ENCODE measurements around the gene PYDC1.

Gene PYDC1

GRCh38 chr16:31194898-31195297, 22.0 kb downstream of the PYDC1 start:
- CTCF ChIA-PET = no interaction called here
- no peak for DNase-seq (ENCODE audit: extremely low spot score)
- POLR2A ChIA-PET = no interaction called here
- TF ChIP-seq SP1 (IDR thresholded peaks at IDR 0.05) = no peak
- TF ChIP-seq HDGF (IDR thresholded peaks at IDR 0.05; ENCODE audit: borderline replicate concordance) = no peak
- TF ChIP-seq ZNF384 (IDR thresholded peaks at IDR 0.05) = no peak
- TF ChIP-seq FOXA1 (IDR thresholded peaks at IDR 0.05) = no peak
- TF ChIP-seq, protein P1, sequence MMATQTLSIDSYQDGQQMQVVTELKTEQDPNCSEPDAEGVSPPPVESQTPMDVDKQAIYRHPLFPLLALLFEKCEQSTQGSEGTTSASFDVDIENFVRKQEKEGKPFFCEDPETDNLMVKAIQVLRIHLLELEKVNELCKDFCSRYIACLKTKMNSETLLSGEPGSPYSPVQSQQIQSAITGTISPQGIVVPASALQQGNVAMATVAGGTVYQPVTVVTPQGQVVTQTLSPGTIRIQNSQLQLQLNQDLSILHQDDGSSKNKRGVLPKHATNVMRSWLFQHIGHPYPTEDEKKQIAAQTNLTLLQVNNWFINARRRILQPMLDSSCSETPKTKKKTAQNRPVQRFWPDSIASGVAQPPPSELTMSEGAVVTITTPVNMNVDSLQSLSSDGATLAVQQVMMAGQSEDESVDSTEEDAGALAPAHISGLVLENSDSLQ (IDR thresholded peaks at IDR 0.05) = no peak
- TF ChIP-seq BHLHE40 (IDR thresholded peaks at IDR 0.05; ENCODE audit: borderline replicate concordance) = no peak
- no peak for TF ChIP-seq L3MBTL2 (conservative IDR thresholded peaks at IDR 0.05)
- TF ChIP-seq TARDBP (IDR thresholded peaks at IDR 0.05) = no peak
- no peak for TF ChIP-seq FOXM1 (IDR thresholded peaks at IDR 0.05; ENCODE audit: borderline replicate concordance)
- TF ChIP-seq FOXK2 (IDR thresholded peaks at IDR 0.05) = no peak
- TF ChIP-seq SUZ12 (IDR thresholded peaks at IDR 0.05) = no peak
- TF ChIP-seq NFRKB (IDR thresholded peaks at IDR 0.05) = no peak
- no peak for TF ChIP-seq ARNT (IDR thresholded peaks at IDR 0.05)
- no peak for TF ChIP-seq CTBP1 (IDR thresholded peaks at IDR 0.05; ENCODE audit: borderline replicate concordance)
- no peak for TF ChIP-seq LEF1 (IDR thresholded peaks at IDR 0.05; ENCODE audit: borderline replicate concordance)

DNA sequence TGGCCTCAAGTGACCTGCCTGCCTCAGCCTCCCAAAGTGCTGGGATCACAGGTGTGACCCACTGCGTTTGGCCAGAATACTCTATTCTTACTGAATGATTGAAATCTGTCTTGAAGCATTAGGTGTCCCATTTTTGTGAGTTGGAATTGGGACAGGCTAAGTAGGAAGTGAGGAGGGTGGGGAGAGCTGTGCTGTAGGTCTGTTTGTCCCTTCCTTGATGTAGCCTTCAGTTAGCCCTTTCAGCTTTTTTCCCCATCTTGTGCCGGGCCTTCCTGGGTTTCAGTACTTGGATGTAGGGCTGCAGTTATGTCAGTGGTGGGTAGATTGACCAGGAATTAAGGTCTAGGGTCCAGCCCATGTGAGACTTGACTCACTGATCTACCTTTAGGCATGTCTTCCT, 23.1 kb downstream of the PYDC1 start:
- ChIA-PET CTCF (no interaction called here), POLR2A (interaction anchor here (2.6 kb wide), 1 partner anchor 14 kb away, joined by 13 read pairs; the partner anchor contains the start of gene FUS)
- TF ChIP-seq FOXA1 (IDR thresholded peaks at IDR 0.05) = no peak
- TF ChIP-seq SUZ12 (IDR thresholded peaks at IDR 0.05) = no peak
- TF ChIP-seq ELF4 (IDR thresholded peaks at IDR 0.05) = no peak
- no peak for TF ChIP-seq CTBP1 (IDR thresholded peaks at IDR 0.05; ENCODE audit: borderline replicate concordance)
- no peak for TF ChIP-seq BHLHE40 (IDR thresholded peaks at IDR 0.05; ENCODE audit: borderline replicate concordance)
- no peak for TF ChIP-seq FOXM1 (IDR thresholded peaks at IDR 0.05; ENCODE audit: borderline replicate concordance)
- no peak for TF ChIP-seq TARDBP (IDR thresholded peaks at IDR 0.05)
- TF ChIP-seq SP1 (IDR thresholded peaks at IDR 0.05) = no peak
- no peak for TF ChIP-seq FOXK2 (IDR thresholded peaks at IDR 0.05)
- no peak for TF ChIP-seq ARNT (IDR thresholded peaks at IDR 0.05)
- no peak for TF ChIP-seq L3MBTL2 (conservative IDR thresholded peaks at IDR 0.05)
- TF ChIP-seq LEF1 (IDR thresholded peaks at IDR 0.05; ENCODE audit: borderline replicate concordance) = no peak
- TF ChIP-seq NFRKB (IDR thresholded peaks at IDR 0.05) = no peak
- no peak for TF ChIP-seq ZNF384 (IDR thresholded peaks at IDR 0.05)
- TF ChIP-seq HDGF (IDR thresholded peaks at IDR 0.05; ENCODE audit: borderline replicate concordance) = no peak
- DNase-seq (ENCODE audit: extremely low spot score) = no peak

- CTCF ChIA-PET = interaction anchor here (0.6 kb wide), 1 partner anchor 9 kb away, joined by 3 read pairs; no protein-coding TSS in a partner anchor
- POLR2A ChIA-PET = interaction anchor here (0.9 to 2.6 kb wide), 2 partner anchors 13 to 215 kb away, joined by 3 to 13 read pairs; partner anchors contain the start of gene FUS
- DNase-seq (ENCODE audit: extremely low spot score) = no peak
- TF ChIP-seq CTBP1 (IDR thresholded peaks at IDR 0.05; ENCODE audit: borderline replicate concordance) = no peak
- no peak for TF ChIP-seq NFRKB (IDR thresholded peaks at IDR 0.05)
- no peak for TF ChIP-seq FOXA1 (IDR thresholded peaks at IDR 0.05)
- no peak for TF ChIP-seq ELF4 (IDR thresholded peaks at IDR 0.05)
These were observed 23.9 kb downstream of the PYDC1 start for GRCh38 chr16:31192856-31193642.

GRCh38 chr16:31191697-31192428, 25.1 kb downstream of the PYDC1 start:
- POLR2A ChIA-PET = interaction anchor here (0.9 to 2.6 kb wide), 2 partner anchors 12 to 216 kb away, joined by 3 to 13 read pairs; partner anchors contain the start of gene FUS
- TF ChIP-seq SP1 (IDR thresholded peaks at IDR 0.05) (no peak), FOXA1 (IDR thresholded peaks at IDR 0.05) (no peak), ARNT (IDR thresholded peaks at IDR 0.05) (no peak), FOXM1 (IDR thresholded peaks at IDR 0.05; ENCODE audit: borderline replicate concordance) (no peak), CTBP1 (IDR thresholded peaks at IDR 0.05; ENCODE audit: borderline replicate concordance) (no peak), L3MBTL2 (conservative IDR thresholded peaks at IDR 0.05) (no peak), NFRKB (IDR thresholded peaks at IDR 0.05) (no peak), SUZ12 (IDR thresholded peaks at IDR 0.05) (no peak), LEF1 (IDR thresholded peaks at IDR 0.05; ENCODE audit: borderline replicate concordance) (no peak), ZNF384 (IDR thresholded peaks at IDR 0.05) (no peak), ELF4 (IDR thresholded peaks at IDR 0.05) (no peak), FOXK2 (IDR thresholded peaks at IDR 0.05) (no peak), BHLHE40 (IDR thresholded peaks at IDR 0.05; ENCODE audit: borderline replicate concordance) (no peak)
- TF ChIP-seq, protein P1 (IDR thresholded peaks at IDR 0.05) = no peak
- no peak for DNase-seq (ENCODE audit: extremely low spot score)
- CTCF ChIA-PET = no interaction called here

- CTCF ChIA-PET = no interaction called here
- POLR2A ChIA-PET = interaction anchor here (1.9 kb wide), 1 partner anchor 11 kb away, joined by 14 read pairs; the partner anchor contains the start of gene FUS
- DNase-seq (ENCODE audit: extremely low spot score) = no peak
- TF ChIP-seq ELF4 (IDR thresholded peaks at IDR 0.05) (no peak), HDGF (IDR thresholded peaks at IDR 0.05; ENCODE audit: borderline replicate concordance) (no peak), FOXK2 (IDR thresholded peaks at IDR 0.05) (no peak), ZNF384 (IDR thresholded peaks at IDR 0.05) (no peak), SP1 (IDR thresholded peaks at IDR 0.05) (no peak), ARNT (IDR thresholded peaks at IDR 0.05) (no peak), CTBP1 (IDR thresholded peaks at IDR 0.05; ENCODE audit: borderline replicate concordance) (no peak), L3MBTL2 (conservative IDR thresholded peaks at IDR 0.05) (no peak), FOXM1 (IDR thresholded peaks at IDR 0.05; ENCODE audit: borderline replicate concordance) (no peak), LEF1 (IDR thresholded peaks at IDR 0.05; ENCODE audit: borderline replicate concordance) (no peak), FOXA1 (IDR thresholded peaks at IDR 0.05) (no peak), NFRKB (IDR thresholded peaks at IDR 0.05) (no peak), SUZ12 (IDR thresholded peaks at IDR 0.05) (no peak), TARDBP (IDR thresholded peaks at IDR 0.05) (no peak), BHLHE40 (IDR thresholded peaks at IDR 0.05; ENCODE audit: borderline replicate concordance) (no peak)
- TF ChIP-seq, protein P1 (IDR thresholded peaks at IDR 0.05) = no peak
These were observed 26.0 kb downstream of the PYDC1 start for GRCh38 chr16:31190818-31191444.
